Common myeloid progenitor, CD34-positive (primary cell): ENCODE data around the gene RPS19.

Source experiments
- CTCF ChIA-PET: fragments of 350-600 bp; sonication (Branson Sonifier 250); formaldehyde crosslinking; loops from one replicate; lab custom pipeline; 2021; ENCODE audit warnings: antibody characterized with exemption; lab: Charles Lee
- POLR2A ChIA-PET: fragments of 350-600 bp; sonication (Branson Sonifier 250); formaldehyde crosslinking; loops from one replicate; lab custom pipeline; 2021; ENCODE audit warnings: antibody characterized with exemption; lab: Charles Lee
- DNase-seq, 3 donors: peaks; one replicate each; pipeline versions ENCODE4 v3.0.0 to v3.0.0-alpha.2; 2013
- H3K27ac ChIP-seq, 2 experiments: 1 replicate in 1 of 2; 2 replicates in 1 of 2; pipeline ENCODE4 v1.7.0; 2013; ENCODE audit warnings: inconsistent platforms in 2 of 2, low read length in 2 of 2, mild to moderate bottlenecking in 2 of 2, low read depth in 1 of 2, moderate library complexity in 1 of 2; ENCODE audit not compliant: severe bottlenecking in 2 of 2, insufficient read depth in 1 of 2, poor library complexity in 1 of 2
- H3K27me3 ChIP-seq, 5 experiments: replicated peaks in 2 of 5; 1 replicate in 3 of 5; 2 replicates in 2 of 5; pipeline versions ENCODE4 v1.6.1 to v1.7.0; 2013; ENCODE audit warnings: low read length in 4 of 5, mild to moderate bottlenecking in 2 of 5, moderate library complexity in 2 of 5, inconsistent platforms in 1 of 5; ENCODE audit not compliant: insufficient read depth in 5 of 5, control insufficient read depth in 4 of 5
- H3K36me3 ChIP-seq, 4 experiments: 1 replicate in 2 of 4; 2 replicates in 2 of 4; pipeline versions ENCODE4 v1.6.1 to v1.7.0; 2013; ENCODE audit warnings: low read length in 3 of 4, control low read depth in 1 of 4, mild to moderate bottlenecking in 1 of 4; ENCODE audit not compliant: control insufficient read depth in 4 of 4, insufficient read depth in 4 of 4
- H3K4me1 ChIP-seq, 4 experiments: 1 replicate in 3 of 4; 2 replicates in 1 of 4; pipeline versions ENCODE4 v1.6.1 to v1.7.1; 2013; ENCODE audit warnings: low read length in 3 of 4, mild to moderate bottlenecking in 3 of 4, control low read depth in 1 of 4, inconsistent platforms in 1 of 4, moderate library complexity in 1 of 4; ENCODE audit not compliant: control insufficient read depth in 4 of 4, insufficient read depth in 4 of 4; ENCODE audit errors: control extremely low read depth in 1 of 4
- H3K4me3 ChIP-seq, 7 experiments: 1 replicate in 4 of 7; 2 replicates in 3 of 7; pipeline versions ENCODE4 v1.5.1 to v1.7.0; 2013; ENCODE audit warnings: mild to moderate bottlenecking in 7 of 7, low read length in 6 of 7, moderate library complexity in 6 of 7, inconsistent platforms in 2 of 7, low read depth in 2 of 7, control low read depth in 1 of 7; ENCODE audit not compliant: insufficient read depth in 4 of 7, control insufficient read depth in 1 of 7; ENCODE audit errors: extremely low read depth in 1 of 7
- H3K9me3 ChIP-seq, 5 experiments: 1 replicate in 4 of 5; 2 replicates in 1 of 5; pipeline versions ENCODE4 v1.6.1 to v1.7.1; 2013; ENCODE audit warnings: low read length in 4 of 5, mild to moderate bottlenecking in 2 of 5, inconsistent platforms in 1 of 5, low read depth in 1 of 5, moderate library complexity in 1 of 5; ENCODE audit not compliant: control insufficient read depth in 4 of 5, insufficient read depth in 2 of 5; ENCODE audit errors: control extremely low read depth in 1 of 5
- WGBS: methylation state at CpG from one replicate; pipeline ENCODE4 v1.1.5; 2013; ENCODE audit not compliant: insufficient coverage; 5-methylcytosine and 5-hydroxymethylcytosine counted together

Gene RPS19

DNA sequence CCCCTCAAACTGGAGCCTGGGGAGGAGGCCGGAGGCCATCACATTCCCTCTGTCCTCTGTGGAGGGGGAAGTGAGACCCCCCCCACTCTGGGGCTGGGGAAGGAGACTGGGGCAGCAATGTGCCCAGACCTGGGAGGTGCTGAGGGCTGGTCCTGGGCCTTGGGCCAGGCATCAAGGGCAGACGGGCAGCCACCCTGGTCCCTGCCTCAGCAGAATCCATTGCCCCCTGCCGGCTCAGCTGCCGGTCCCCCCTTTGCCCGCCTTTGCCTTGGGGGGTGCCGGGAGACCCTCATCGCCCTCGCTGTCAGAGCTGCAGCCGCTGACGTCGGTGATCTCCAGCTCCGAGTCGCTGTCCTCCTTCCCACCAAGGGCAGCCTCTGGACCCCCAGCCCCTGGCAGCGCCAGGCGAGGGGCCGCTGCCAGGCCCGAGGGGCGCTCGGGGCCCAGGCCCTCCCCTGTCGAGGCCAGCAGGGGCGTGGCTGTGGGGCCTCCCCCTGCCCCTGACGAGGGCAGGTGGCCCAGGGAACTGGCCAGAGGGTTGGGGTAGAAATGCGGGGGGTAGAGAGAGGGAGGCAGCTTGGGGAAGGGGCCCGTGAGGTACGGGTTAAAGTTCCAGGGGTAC, 48.0 kb downstream of the RPS19 start:
- H3K36me3 ChIP-seq: peaks cover 7 to 49% (median 40%) of the 10 kb centered on the region in 4 experiments
- H3K9me3 ChIP-seq: no peaks in the 10 kb centered on the region
- ChIA-PET CTCF (interaction anchor here (1.0 kb wide), 1 partner anchor 26 kb away, joined by 3 read pairs; no protein-coding TSS in a partner anchor), POLR2A (interaction anchor here (0.6 kb wide), 1 partner anchor 197 kb away, joined by 3 read pairs; no protein-coding TSS in a partner anchor)
- H3K4me1 ChIP-seq: peaks cover 0 to 3% (median 0%) of the 10 kb centered on the region in 4 experiments
- DNase-seq: no peak
- peaks cover 0 to 27% (median 16%) of the 10 kb centered on the region in 5 experiments for H3K27me3 ChIP-seq
- WGBS: 93% methylated on average over 14 of the region's 25 CpGs
- no peak overlapping the region for H3K27ac ChIP-seq
- H3K4me3 ChIP-seq: no peak overlapping the region

DNA sequence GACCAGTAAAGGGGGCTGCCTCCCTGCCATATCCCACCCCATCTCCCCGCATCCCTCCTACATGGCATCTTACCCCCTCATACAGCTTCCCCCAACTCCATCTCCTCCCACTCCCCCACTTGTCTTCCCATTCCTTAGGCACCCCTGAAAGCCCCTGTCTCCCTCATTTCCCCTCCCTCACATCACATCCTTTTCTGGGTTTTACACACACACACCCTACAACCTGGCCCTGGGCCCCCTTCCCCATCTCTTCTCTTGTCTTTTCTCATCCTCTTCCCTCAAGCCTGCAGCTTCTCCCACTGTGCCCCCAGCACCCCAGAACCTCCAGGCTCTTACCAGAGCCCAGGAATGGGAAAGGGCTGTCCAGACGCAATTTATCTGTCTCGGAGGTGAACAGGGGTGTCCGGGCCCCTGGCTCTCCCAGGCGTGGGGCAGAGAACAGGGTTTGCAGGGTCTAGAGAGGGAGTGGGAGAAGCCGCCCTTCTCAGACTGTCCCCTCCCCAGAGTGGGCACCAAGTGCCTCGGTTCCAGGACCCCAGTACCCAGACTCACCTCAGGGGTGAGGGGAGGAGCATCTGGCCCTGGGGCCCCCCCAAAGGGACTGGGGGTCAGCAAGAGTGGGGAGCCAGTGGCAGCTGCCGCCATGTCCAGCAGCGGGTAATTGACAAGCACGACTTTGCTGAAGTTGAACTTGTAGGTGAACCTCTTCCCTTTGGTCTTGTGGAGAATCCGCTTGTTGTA, 48.8 kb downstream of the RPS19 start:
- Histone ChIP-seq H3K4me3 (no peak overlapping the region), H3K36me3 (peaks cover 3 to 41% (median 32%) of the 10 kb centered on the region in 4 experiments), H3K27me3 (peaks cover 0 to 34% (median 22%) of the 10 kb centered on the region in 5 experiments), H3K27ac (no peak overlapping the region), H3K4me1 (peaks cover 0 to 9% (median under 1%) of the 10 kb centered on the region in 4 experiments), H3K9me3 (no peaks in the 10 kb centered on the region)
- DNase-seq: no peak
- POLR2A ChIA-PET: interaction anchor here (0.6 kb wide), 1 partner anchor 198 kb away, joined by 3 read pairs; no protein-coding TSS in a partner anchor
- WGBS: 79% methylated on average over 4 of the region's 11 CpGs
- CTCF ChIA-PET: interaction anchor here (1.0 kb wide), 1 partner anchor 25 kb away, joined by 3 read pairs; no protein-coding TSS in a partner anchor

DNA sequence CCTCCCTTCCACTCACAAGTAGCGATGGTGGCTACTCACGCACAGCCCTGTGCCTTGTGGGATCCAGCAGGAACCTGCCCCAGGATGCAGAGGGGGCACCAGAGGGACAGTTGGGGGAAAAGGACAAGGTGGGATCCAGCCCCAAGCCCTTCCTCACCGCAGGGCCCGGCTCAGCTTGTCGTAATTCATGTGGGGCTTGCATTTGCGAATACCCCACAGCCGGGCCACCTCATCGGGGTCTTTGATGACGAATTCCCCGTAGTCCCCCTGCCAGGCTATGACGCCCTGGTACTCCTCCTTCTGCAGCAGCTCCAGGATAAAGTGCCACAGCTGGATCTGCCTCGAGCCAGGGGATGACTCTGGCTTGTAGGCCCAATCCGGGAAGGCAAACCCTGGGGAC, 49.7 kb downstream of the RPS19 start:
- Histone ChIP-seq H3K9me3 (no peaks in the 10 kb centered on the region), H3K36me3 (peaks cover 3 to 33% (median 24%) of the 10 kb centered on the region in 4 experiments), H3K27ac (no peak overlapping the region), H3K27me3 (peaks cover 0 to 43% (median 24%) of the 10 kb centered on the region in 5 experiments), H3K4me3 (no peak overlapping the region), H3K4me1 (peaks cover 0 to 12% (median under 1%) of the 10 kb centered on the region in 4 experiments)
- CTCF ChIA-PET: interaction anchor here (1.1 kb wide), 1 partner anchor 14 kb away, joined by 3 read pairs; no protein-coding TSS in a partner anchor
- WGBS: 87% methylated on average over 9 of the region's 13 CpGs
- POLR2A ChIA-PET: no interaction called here
- no peak for DNase-seq

DNA sequence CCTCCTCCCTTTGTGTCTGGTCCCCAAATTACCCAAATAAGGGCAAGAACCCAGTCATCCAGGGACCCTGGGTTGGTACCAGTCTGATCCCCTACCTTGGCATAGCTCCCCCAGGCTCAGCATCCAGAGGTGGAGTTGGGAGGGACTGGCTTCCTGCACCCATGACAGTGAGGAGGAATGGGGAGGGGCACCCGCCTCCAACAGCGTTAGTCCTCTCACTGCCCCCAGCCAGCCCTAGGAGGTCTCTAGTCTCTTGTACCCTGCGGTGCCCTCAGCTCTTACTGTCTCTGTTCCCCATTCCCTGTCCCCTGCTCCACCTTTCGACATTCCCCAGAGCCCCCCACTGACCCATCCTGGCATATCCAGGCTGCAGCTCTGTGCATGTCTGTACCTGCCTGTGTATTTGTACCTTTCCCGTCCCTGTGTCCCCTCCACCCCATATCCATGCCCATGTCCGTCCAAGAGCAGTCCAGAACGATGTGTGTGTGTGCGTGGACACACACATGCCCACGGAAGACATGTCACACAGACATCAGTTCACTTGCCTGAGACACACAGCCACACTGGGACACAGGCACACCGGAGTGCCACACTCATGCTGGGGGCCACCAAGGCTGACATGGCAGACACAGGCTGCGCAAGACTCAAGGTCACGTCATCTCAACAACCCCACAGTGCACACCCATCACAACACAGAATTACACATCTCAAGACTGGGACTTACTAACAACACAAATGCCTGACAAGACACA, 50.4 kb downstream of the RPS19 start:
- ChIA-PET POLR2A (no interaction called here), CTCF (interaction anchor here (1.1 to 2.6 kb wide), 2 partner anchors 11 to 15 kb away, joined by 3 to 8 read pairs; no protein-coding TSS in a partner anchor)
- WGBS: 71% methylated on average over 10 of the region's 12 CpGs
- peaks cover 0 to 16% (median 4%) of the 10 kb centered on the region in 4 experiments for H3K4me1 ChIP-seq
- peaks cover 2 to 26% (median 17%) of the 10 kb centered on the region in 4 experiments for H3K36me3 ChIP-seq
- no peak overlapping the region for H3K4me3 ChIP-seq
- H3K27me3 ChIP-seq: peaks cover 0 to 50% (median 24%) of the 10 kb centered on the region in 5 experiments
- no peaks in the 10 kb centered on the region for H3K9me3 ChIP-seq
- no peak overlapping the region for H3K27ac ChIP-seq
- DNase-seq: no peak

DNA sequence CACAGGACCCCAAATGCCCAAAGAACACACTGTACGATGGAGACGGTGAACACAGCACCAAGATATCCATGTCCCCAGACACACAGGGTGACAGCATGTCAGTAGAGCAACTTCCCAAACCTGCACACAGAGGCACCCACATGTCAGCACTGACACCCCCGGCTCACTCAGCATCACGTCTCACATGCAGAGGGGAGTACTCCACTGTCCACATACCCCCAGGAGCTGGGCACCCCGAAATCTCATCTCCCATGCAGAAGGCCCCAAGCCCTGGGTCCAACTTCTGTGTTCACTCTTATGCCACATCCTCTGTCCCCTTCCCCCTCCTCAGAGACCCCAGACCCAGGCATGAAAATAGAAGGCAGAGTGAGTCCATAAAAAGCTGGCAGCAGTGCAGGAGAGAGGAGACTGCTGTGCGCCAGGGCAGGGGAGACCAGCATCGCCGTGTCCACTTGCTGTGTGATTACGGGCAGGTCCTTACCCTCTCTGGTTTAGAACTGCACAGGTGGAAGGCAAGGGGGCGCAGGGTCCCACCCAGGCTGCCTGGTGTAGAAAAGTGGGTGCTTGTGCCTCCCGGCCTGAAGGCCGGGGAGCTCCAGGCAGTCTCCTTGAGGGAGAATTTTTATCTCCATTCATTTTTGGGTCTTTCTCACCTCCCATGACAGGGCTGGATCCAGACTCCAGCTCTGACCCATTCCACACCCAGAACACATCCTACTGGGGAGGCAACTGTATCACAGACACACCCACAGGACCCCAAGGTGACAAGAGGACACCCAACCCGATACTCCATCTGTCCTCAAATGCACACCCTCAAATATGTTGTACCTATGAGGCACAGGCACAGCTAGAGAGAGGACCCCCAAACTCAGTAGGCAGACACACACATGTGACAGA, 51.2 kb downstream of the RPS19 start:
- ChIA-PET POLR2A (no interaction called here), CTCF (interaction anchor here (0.6 to 2.6 kb wide), 3 partner anchors 9 to 10 kb away, joined by 3 to 8 read pairs (median 3); no protein-coding TSS in a partner anchor)
- DNase-seq: no peak
- Histone ChIP-seq H3K27me3 (peaks cover 0 to 58% (median 28%) of the 10 kb centered on the region in 5 experiments), H3K4me1 (peaks cover 0 to 17% (median 5%) of the 10 kb centered on the region in 4 experiments), H3K27ac (no peak overlapping the region), H3K9me3 (no peaks in the 10 kb centered on the region), H3K4me3 (no peak overlapping the region), H3K36me3 (peaks cover 2 to 18% (median 10%) of the 10 kb centered on the region in 4 experiments)
- WGBS: 82% methylated on average over 11 of the region's 13 CpGs
